Suppressor macrophage treated with lipopolysaccharide for 1 hour (primary cell): ENCODE measurements around the gene RPS6KB1.
"Not testable (repeated sequence)": the region's sequence is repeated elsewhere in the genome, so short reads cannot be mapped to it uniquely, and the experiment has no call there.

Source experiments
- DNase-seq, 3 donors: peaks; one replicate each; pipeline ENCODE4 v3.0.0-alpha.2; 2020 to 2022

RPS6KB1 gene

GRCh38 chr17:59872351-59872750, 20.6 kb upstream of the RPS6KB1 start:
- no peak for DNase-seq

- not testable (repeated sequence) for DNase-seq
Observed at GRCh38 chr17:59873414-59873813, 19.5 kb upstream of the RPS6KB1 start.

GRCh38 chr17:59874376-59874775, 18.5 kb upstream of the RPS6KB1 start:
- no peak for DNase-seq

- DNase-seq: peak in 2 of 3 donors; percentile 24
Observed at GRCh38 chr17:59876107-59876506, 16.8 kb upstream of the RPS6KB1 start.

- DNase-seq: no peak
Observed at GRCh38 chr17:59877965-59878364, 15.0 kb upstream of the RPS6KB1 start.

GRCh38 chr17:59878624-59879023, 14.3 kb upstream of the RPS6KB1 start:
- no peak for DNase-seq

- DNase-seq: no peak
Observed at GRCh38 chr17:59884861-59885260, 8.1 kb upstream of the RPS6KB1 start.

GRCh38 chr17:59888145-59888750, 4.7 kb upstream of the RPS6KB1 start:
- DNase-seq: no peak

- DNase-seq: no peak
Observed at GRCh38 chr17:59890720-59891119, 2.2 kb upstream of the RPS6KB1 start.

GRCh38 chr17:59892251-59892923, 534 bp upstream of the RPS6KB1 start:
- DNase-seq: no peak

- peak in 1 of 3 donors; percentile 30 for DNase-seq
Observed at GRCh38 chr17:59893676-59894100, 767 bp downstream of the RPS6KB1 start.

- no peak for DNase-seq
Observed at GRCh38 chr17:59897090-59897489, 4.2 kb downstream of the RPS6KB1 start.

- DNase-seq: peak in 1 of 3 donors; percentile 63
Observed at GRCh38 chr17:59899099-59899498, 6.2 kb downstream of the RPS6KB1 start.

- DNase-seq: no peak
Observed at GRCh38 chr17:59901604-59902003, 8.7 kb downstream of the RPS6KB1 start.

GRCh38 chr17:59903455-59903854, 10.5 kb downstream of the RPS6KB1 start:
- no peak for DNase-seq

GRCh38 chr17:59907467-59907866, 14.5 kb downstream of the RPS6KB1 start:
- DNase-seq: no peak

GRCh38 chr17:59914274-59914854, 21.4 kb downstream of the RPS6KB1 start:
- peak; percentile 58 to 81 (median 72) for DNase-seq

- DNase-seq: no peak
Observed at GRCh38 chr17:59916446-59916845, 23.5 kb downstream of the RPS6KB1 start.

- DNase-seq: not testable (repeated sequence)
Observed at GRCh38 chr17:59920637-59921036, 27.7 kb downstream of the RPS6KB1 start.

GRCh38 chr17:59930121-59930520, 37.2 kb downstream of the RPS6KB1 start:
- not testable (repeated sequence) for DNase-seq

GRCh38 chr17:59930768-59931167, 37.8 kb downstream of the RPS6KB1 start:
- not testable (repeated sequence) for DNase-seq

- DNase-seq: not testable (repeated sequence)
Observed at GRCh38 chr17:59933317-59933716, 40.4 kb downstream of the RPS6KB1 start.

GRCh38 chr17:59940697-59941096, 47.8 kb downstream of the RPS6KB1 start:
- not testable (repeated sequence) for DNase-seq

GRCh38 chr17:59941131-59941530, 48.2 kb downstream of the RPS6KB1 start:
- no peak for DNase-seq
